Measurements from ENCODE around the gene ESPL1.

DNA sequence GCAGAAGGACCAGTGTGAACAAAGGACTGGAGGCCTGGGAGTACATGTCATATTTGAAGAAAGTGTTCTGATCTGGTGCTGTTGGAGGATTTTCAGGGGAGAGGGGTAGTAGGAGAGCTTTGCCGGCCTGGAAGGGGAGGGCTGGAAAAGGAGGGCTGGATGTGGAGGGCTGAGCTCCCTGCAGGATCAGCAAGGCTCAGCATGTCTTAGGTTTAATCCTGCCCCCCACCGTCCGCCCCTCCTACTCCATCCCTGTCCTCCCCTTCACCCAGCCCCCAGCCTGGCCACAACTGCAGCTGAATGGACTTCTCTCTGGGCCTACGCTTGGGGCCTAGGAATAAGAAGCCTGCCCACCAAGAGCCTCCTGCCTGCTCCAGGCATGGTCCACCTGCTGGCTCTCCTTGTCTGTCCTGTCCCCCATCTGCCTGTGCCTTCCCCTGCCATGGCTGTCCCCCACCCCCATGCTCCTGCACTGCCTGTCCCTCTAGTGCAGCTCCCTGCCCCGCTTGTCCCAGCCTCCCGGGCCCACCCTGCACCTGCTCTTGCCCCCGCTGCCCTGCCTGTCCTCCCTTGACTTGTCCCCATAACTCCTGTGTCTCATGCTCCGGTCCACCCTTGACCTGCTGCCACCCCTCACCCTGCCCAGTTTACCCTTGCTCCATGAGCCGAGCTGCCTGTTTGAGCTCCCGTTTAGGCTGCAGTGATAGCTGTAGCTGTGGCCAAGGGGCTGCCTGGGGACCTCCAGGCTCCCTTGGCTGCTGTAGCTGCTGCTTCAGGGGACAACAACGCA is 26.3 kb upstream of the ESPL1 start:
- TF ChIP-seq, protein P1, sequence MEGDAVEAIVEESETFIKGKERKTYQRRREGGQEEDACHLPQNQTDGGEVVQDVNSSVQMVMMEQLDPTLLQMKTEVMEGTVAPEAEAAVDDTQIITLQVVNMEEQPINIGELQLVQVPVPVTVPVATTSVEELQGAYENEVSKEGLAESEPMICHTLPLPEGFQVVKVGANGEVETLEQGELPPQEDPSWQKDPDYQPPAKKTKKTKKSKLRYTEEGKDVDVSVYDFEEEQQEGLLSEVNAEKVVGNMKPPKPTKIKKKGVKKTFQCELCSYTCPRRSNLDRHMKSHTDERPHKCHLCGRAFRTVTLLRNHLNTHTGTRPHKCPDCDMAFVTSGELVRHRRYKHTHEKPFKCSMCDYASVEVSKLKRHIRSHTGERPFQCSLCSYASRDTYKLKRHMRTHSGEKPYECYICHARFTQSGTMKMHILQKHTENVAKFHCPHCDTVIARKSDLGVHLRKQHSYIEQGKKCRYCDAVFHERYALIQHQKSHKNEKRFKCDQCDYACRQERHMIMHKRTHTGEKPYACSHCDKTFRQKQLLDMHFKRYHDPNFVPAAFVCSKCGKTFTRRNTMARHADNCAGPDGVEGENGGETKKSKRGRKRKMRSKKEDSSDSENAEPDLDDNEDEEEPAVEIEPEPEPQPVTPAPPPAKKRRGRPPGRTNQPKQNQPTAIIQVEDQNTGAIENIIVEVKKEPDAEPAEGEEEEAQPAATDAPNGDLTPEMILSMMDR (IDR thresholded peaks at IDR 0.05), result no peak
- TF ChIP-seq EP300 (IDR thresholded peaks at IDR 0.05), result no peak

Measured in gastroesophageal sphincter (tissue), 3 donors.